ENCODE measurements around the gene WDR76. TPM values are rescaled to one million over a fixed set of nuclear protein-coding genes. Genes with fewer than 3 reads are reported as not detected.

The WDR76 gene
- total RNA-seq, 1 experiment from 2014 or later, result 29.6 TPM

GRCh38 chr15:43796566-43796965 lies 30.2 kb upstream of the WDR76 start:
- H3T11ph ChIP-seq (ENCODE audit: low read length), result no peak overlapping the region
- peaks cover 18% of the 10 kb centered on the region; the same call in 1 of the 2 replicates for H3K4me1 ChIP-seq (ENCODE audit: insufficient read depth, low read length)
- no peak overlapping the region for H2BK5ac ChIP-seq (ENCODE audit: insufficient read length, low read length)
- no peak overlapping the region for H3K23ac ChIP-seq (ENCODE audit: insufficient read length, low read depth, low read length)
- H3K27me3 Mint-ChIP-seq (ENCODE audit: low read depth), result no peaks in the 10 kb centered on the region; the same call in 1 of the 2 replicates
- peak overlapping the region; percentile 15 to 86 (median 69); a peak in 5 of 7 replicates for H3K27ac Mint-ChIP-seq
- no peak overlapping the region for H4K8ac ChIP-seq (replicated peaks; ENCODE audit: insufficient read length, low read depth, low read length)
- H3K9ac ChIP-seq (ENCODE audit: extremely low read depth, insufficient read length, low read length), result no peak overlapping the region
- H3K9me3 Mint-ChIP-seq, result no peaks in the 10 kb centered on the region
- no peaks in the 10 kb centered on the region for H3K9me3 ChIP-seq (ENCODE audit: control insufficient read depth, low read depth, low read length)
- no peak overlapping the region for H4K5ac ChIP-seq (ENCODE audit: insufficient read length, low read depth, low read length)
- peaks cover 71 to 80% of the 10 kb centered on the region in 2 experiments for H3K4me1 Mint-ChIP-seq
- H2BK120ac ChIP-seq (ENCODE audit: low read depth, low read length, poor library complexity, severe bottlenecking), result no peak overlapping the region
- no peak overlapping the region for H2BK12ac ChIP-seq (ENCODE audit: insufficient read length, low read depth, low read length)
- H4K20me1 ChIP-seq (ENCODE audit: control insufficient read depth, insufficient read depth, insufficient read length), result no peaks in the 10 kb centered on the region
- H3K18ac ChIP-seq (ENCODE audit: insufficient read length, low read depth, low read length), result peak overlapping the region; percentile 3
- WGBS (ENCODE audit: extremely low coverage, insufficient read length, low lambda C conversion rate), result no CpG with 5 or more reads among the region's 3 CpGs
- H3K23me2 ChIP-seq (ENCODE audit: insufficient read length, low read depth, low read length, poor library complexity, severe bottlenecking), result peaks cover 12% of the 10 kb centered on the region
- H2BK20ac ChIP-seq (ENCODE audit: low read depth, low read length, poor library complexity, severe bottlenecking), result no peak overlapping the region
- H3K79me2 ChIP-seq (ENCODE audit: insufficient read depth, low read length), result peaks cover 6% of the 10 kb centered on the region; the same call in 1 of the 2 replicates
- H3K4me3 Mint-ChIP-seq, result no peak overlapping the region
- H2AFZ ChIP-seq (ENCODE audit: low read length), result no peak overlapping the region
- no peaks in the 10 kb centered on the region for H3K27me3 ChIP-seq (ENCODE audit: insufficient read depth, low read length)
- H3K56ac ChIP-seq (ENCODE audit: insufficient read length, low read depth, low read length), result no peak overlapping the region
- H2BK15ac ChIP-seq (ENCODE audit: low read depth, low read length), result no peak overlapping the region
- H3K79me1 ChIP-seq (ENCODE audit: insufficient read depth, low read depth, low read length, poor library complexity, severe bottlenecking), result peaks cover 3% of the 10 kb centered on the region
- peak overlapping the region; percentile 2 for H3K27ac ChIP-seq (ENCODE audit: insufficient read length, low read depth, low read length)
- H2AK5ac ChIP-seq (ENCODE audit: insufficient read length, low read length), result no peak overlapping the region
- TF ChIP-seq CTCF (conservative IDR thresholded peaks at IDR 0.05), result no peak
- DNase-seq, result no peak
- no peak overlapping the region for H4K91ac ChIP-seq (ENCODE audit: insufficient read length, low read depth, low read length)
- no peak overlapping the region for H3K4ac ChIP-seq (ENCODE audit: low read depth, low read length)
- H3K14ac ChIP-seq (ENCODE audit: insufficient read depth, low read length), result no peak overlapping the region
- no peak overlapping the region for H3K4me2 ChIP-seq (ENCODE audit: insufficient read depth, insufficient read length, low read length)
- peaks cover 55 to 80% (median 60%) of the 10 kb centered on the region in 3 experiments for H3K36me3 Mint-ChIP-seq (ENCODE audit: insufficient read depth in 1 of 3, low read depth in 3 of 3)
